ENCODE data around the gene ODF4. TPM values are rescaled to one million over a fixed set of nuclear protein-coding genes. Genes with fewer than 3 reads are reported as not detected.
"Not testable (repeated sequence)": the region's sequence is repeated elsewhere in the genome, so short reads cannot be mapped to it uniquely, and the experiment has no call there.

ODF4 gene
- total RNA-seq, 4 donors from 2014 or later, result not detected

DNA sequence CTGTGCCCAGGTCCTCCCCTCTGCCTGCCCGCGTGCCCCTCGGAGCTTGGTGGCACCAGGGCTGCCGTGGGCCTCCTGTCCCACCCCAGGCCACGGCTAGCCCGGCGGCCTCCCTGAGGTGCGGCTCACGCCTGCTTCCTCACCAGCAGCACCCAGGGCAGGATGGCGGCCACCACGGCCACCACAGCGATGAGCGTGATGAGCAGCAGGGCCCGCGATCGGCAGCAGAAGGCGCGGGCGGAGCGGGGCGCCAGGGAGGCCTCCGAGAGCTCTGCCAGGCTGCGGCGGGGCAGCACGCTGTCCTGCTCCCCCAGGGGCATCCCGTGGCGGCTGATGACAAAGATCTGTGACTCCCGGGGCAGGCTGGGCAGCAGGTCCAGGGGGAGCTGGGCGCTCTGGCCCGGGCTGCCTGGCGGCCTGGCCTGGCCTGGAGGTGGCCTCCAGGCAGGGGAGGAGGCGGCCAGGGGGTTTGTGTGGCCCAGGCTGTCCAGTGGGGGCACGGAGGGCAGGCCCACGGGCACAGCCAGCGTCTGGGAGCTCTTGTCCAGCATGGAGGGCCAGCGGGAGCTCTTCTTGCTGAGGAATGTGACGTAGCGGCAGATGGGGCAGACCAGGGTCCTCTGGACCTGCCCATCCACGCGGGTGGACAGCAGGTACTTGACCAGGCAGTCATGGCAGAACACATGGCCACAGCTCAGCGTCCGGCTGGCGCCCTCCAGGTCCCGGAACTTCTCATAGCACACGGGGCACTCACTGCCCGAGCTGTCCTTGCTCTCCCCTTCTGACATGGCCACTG, 53.2 kb downstream of the ODF4 start:
- no peak overlapping the region for H3K4me3 ChIP-seq
- no peak for TF ChIP-seq POLR2AphosphoS5 (IDR thresholded peaks at IDR 0.05)
- TF ChIP-seq, protein P1, sequence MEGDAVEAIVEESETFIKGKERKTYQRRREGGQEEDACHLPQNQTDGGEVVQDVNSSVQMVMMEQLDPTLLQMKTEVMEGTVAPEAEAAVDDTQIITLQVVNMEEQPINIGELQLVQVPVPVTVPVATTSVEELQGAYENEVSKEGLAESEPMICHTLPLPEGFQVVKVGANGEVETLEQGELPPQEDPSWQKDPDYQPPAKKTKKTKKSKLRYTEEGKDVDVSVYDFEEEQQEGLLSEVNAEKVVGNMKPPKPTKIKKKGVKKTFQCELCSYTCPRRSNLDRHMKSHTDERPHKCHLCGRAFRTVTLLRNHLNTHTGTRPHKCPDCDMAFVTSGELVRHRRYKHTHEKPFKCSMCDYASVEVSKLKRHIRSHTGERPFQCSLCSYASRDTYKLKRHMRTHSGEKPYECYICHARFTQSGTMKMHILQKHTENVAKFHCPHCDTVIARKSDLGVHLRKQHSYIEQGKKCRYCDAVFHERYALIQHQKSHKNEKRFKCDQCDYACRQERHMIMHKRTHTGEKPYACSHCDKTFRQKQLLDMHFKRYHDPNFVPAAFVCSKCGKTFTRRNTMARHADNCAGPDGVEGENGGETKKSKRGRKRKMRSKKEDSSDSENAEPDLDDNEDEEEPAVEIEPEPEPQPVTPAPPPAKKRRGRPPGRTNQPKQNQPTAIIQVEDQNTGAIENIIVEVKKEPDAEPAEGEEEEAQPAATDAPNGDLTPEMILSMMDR (IDR thresholded peaks at IDR 0.05), result no peak
- DNase-seq (ENCODE audit: low spot score in 2 of 2), result no peak
- 96% methylated on average over 15 of the region's 46 CpGs for WGBS
- peaks cover 10% of the 10 kb centered on the region for H3K4me1 ChIP-seq
- H3K36me3 ChIP-seq, result no peaks in the 10 kb centered on the region
- no peaks in the 10 kb centered on the region for H3K9me3 ChIP-seq
- peaks cover 34% of the 10 kb centered on the region for H3K27me3 ChIP-seq
- H3K27ac ChIP-seq, result no peak overlapping the region

DNA sequence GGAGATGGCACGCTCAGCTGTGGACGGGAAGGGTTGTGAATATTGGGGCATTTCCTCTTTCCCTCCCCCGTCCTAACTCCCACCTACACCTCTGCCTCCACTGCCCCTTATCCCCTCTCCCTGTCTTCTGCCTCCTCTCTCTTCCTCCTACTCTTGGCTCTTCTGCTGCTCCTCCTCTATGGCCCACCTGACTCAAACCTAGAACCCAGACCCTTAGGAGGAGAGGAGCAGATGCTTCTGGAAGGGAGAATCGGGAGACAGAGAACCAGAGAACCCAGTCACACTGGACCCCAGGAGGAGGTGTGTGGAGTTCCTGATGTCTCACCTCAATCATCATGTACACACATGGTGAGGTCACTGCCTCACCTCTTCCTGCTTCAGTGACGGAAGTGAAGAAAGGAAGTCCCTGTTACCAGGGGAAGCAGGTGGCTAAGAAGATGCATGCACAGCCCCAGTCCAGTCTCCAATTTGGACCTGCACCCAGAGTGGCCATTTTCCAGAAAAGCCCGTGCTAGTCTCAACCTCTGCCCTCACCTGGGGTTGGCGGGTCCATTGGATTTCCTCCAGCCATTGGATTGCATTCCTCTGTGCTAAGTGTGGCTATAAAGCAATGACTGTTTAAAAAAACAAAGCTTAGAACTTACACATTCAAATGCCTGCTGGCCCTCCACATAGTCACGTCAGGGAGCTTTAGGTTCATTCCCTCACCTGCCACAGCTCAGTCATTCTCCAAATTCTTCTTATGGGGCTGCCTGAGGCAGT, 54.0 kb downstream of the ODF4 start:
- Histone ChIP-seq H3K27ac (no peak overlapping the region), H3K27me3 (peaks cover 39% of the 10 kb centered on the region), H3K4me1 (peaks cover 10% of the 10 kb centered on the region), H3K36me3 (no peaks in the 10 kb centered on the region), H3K4me3 (no peak overlapping the region), H3K9me3 (no peaks in the 10 kb centered on the region)
- 58% methylated on average over 8 of the region's 8 CpGs for WGBS
- DNase-seq (ENCODE audit: low spot score in 2 of 2), result no peak
- no peak for TF ChIP-seq EP300 (IDR thresholded peaks at IDR 0.05)
- TF ChIP-seq POLR2AphosphoS5 (IDR thresholded peaks at IDR 0.05), result no peak
- TF ChIP-seq, protein P1 (IDR thresholded peaks at IDR 0.05), result no peak
- TF ChIP-seq POLR2A (IDR thresholded peaks at IDR 0.05), result no peak

DNA sequence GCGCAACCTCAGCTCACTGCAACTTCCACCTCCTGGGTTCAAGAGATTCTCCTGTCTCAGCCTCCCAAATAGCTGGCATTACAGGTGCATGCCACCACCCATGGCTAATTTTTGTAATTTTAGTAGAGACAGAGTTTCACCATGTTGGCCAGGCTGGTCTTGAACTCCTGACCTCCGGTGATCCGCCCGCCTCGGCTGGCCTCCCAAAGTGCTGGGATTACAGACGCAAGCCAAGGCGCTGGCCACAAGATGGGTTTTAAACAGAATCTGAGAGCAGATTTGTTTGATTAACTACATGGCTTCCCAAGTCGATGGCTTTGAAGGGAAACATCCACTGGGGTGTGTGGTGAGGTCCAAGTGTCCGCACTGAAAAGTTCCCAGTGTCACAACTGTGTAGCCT, 54.9 kb downstream of the ODF4 start:
- WGBS, result 73% methylated on average over 9 of the region's 9 CpGs
- not testable (repeated sequence) for H3K4me3 ChIP-seq; H3K27ac ChIP-seq; DNase-seq (ENCODE audit: low spot score in 2 of 2); H3K36me3 ChIP-seq; H3K9me3 ChIP-seq; H3K4me1 ChIP-seq
- peaks cover 46% of the 10 kb centered on the region for H3K27me3 ChIP-seq

Other genes with a start within 250 kb of the ODF4 start
- gene ALOXE3, start 221.3 kb upstream of the ODF4 start, total RNA-seq, result 10 to 100 TPM; 44.5 to 95.3 (median 69.9) TPM
- not detected for gene HES7, start 215.7 kb upstream of the ODF4 start, total RNA-seq
- gene PER1, start 187.4 kb upstream of the ODF4 start, total RNA-seq, result 100 to 1,000 TPM; 272 to 655 (median 330) TPM
- 10 to 100 TPM; 41.2 to 64.3 (median 52.8) TPM for gene VAMP2, start 176.9 kb upstream of the ODF4 start, total RNA-seq
- gene TMEM107, start 163.5 kb upstream of the ODF4 start, total RNA-seq, result 10 to 100 TPM; 13.7 to 21.4 (median 19.4) TPM
- gene BORCS6, start 149.7 kb upstream of the ODF4 start, total RNA-seq, result 10 to 100 TPM in 2 of 4 donors, 1 to 10 TPM in 2; 8.1 to 10.6 (median 9.9) TPM
- 10 to 100 TPM in 2 of 4 donors, 1 to 10 TPM in 2; 3.7 to 18.2 (median 9.5) TPM for gene AURKB, start 129.3 kb upstream of the ODF4 start, total RNA-seq
- 10 to 100 TPM; 16.8 to 58.1 (median 22.3) TPM for gene CTC1, start 91.8 kb upstream of the ODF4 start, total RNA-seq
- gene PFAS, start 90.6 kb upstream of the ODF4 start, total RNA-seq, result 10 to 100 TPM; 13.0 to 35.1 (median 16.7) TPM
- 10 to 100 TPM; 12.6 to 16.3 (median 13.7) TPM for gene RANGRF, start 51.2 kb upstream of the ODF4 start, total RNA-seq
- gene SLC25A35, start 44.4 kb upstream of the ODF4 start, total RNA-seq, result 1 to 10 TPM in 3 of 4 donors, under 1 TPM in 1; 0.80 to 2.4 (median 1.5) TPM
- gene ARHGEF15, start 29.6 kb upstream of the ODF4 start, total RNA-seq, result 10 to 100 TPM in 2 of 4 donors, 1 to 10 TPM in 2; 2.3 to 22.2 (median 11.0) TPM
- 1,000 to 10,000 TPM; 2,419 to 4,673 (median 3,203) TPM for gene RPL26, start 43.4 kb downstream of the ODF4 start, total RNA-seq
- gene RNF222, start 58.0 kb downstream of the ODF4 start, total RNA-seq, result 10 to 100 TPM in 2 of 4 donors, 1 to 10 TPM in 2; 4.1 to 17.5 (median 8.2) TPM
- 100 to 1,000 TPM; 172 to 237 (median 230) TPM for gene NDEL1, start 96.0 kb downstream of the ODF4 start, total RNA-seq